Effector memory CD8-positive, alpha-beta T cell (primary cell): ENCODE data around the gene CCDC15.
"Not testable (repeated sequence)": the region's sequence is repeated elsewhere in the genome, so short reads cannot be mapped to it uniquely, and the experiment has no call there.

Experiments used
- ATAC-seq: fragments of 150-1000 bp; cut with Tn5 transposase; replicated peaks from 2 replicates; pipeline ENCODE4 v1.10.0; 2021; ENCODE audit warnings: mild to moderate bottlenecking, moderate library complexity
- DNase-seq, 3 experiments: peaks; one replicate each; pipeline ENCODE4 v3.0.0; 2021
- H3K27ac Mint-ChIP-seq, 2 donors: one replicate each; pipeline ENCODE4 v1.8.0; 2022; ENCODE audit warnings: mild to moderate bottlenecking in 2 of 2, mixed read lengths in 2 of 2, moderate library complexity in 2 of 2
- H3K27me3 Mint-ChIP-seq, 2 donors: one replicate each; pipeline ENCODE4 v1.8.0; 2022; ENCODE audit warnings: mixed read lengths in 2 of 2
- H3K36me3 Mint-ChIP-seq: one replicate; pipeline ENCODE4 v1.8.0; 2022; ENCODE audit warnings: mild to moderate bottlenecking, moderate library complexity, mixed read lengths; ENCODE audit not compliant: insufficient read depth
- H3K4me1 Mint-ChIP-seq, 2 donors: one replicate each; pipeline ENCODE4 v1.8.0; 2022; ENCODE audit warnings: low read depth in 2 of 2, mixed read lengths in 2 of 2
- H3K4me3 Mint-ChIP-seq, 2 donors: one replicate each; pipeline ENCODE4 v1.8.0; 2022; ENCODE audit warnings: mild to moderate bottlenecking in 2 of 2, mixed read lengths in 2 of 2, moderate library complexity in 2 of 2
- H3K9me3 Mint-ChIP-seq, 2 donors: one replicate each; pipeline ENCODE4 v1.8.0; 2022; ENCODE audit warnings: mixed read lengths in 2 of 2

CCDC15 gene

DNA sequence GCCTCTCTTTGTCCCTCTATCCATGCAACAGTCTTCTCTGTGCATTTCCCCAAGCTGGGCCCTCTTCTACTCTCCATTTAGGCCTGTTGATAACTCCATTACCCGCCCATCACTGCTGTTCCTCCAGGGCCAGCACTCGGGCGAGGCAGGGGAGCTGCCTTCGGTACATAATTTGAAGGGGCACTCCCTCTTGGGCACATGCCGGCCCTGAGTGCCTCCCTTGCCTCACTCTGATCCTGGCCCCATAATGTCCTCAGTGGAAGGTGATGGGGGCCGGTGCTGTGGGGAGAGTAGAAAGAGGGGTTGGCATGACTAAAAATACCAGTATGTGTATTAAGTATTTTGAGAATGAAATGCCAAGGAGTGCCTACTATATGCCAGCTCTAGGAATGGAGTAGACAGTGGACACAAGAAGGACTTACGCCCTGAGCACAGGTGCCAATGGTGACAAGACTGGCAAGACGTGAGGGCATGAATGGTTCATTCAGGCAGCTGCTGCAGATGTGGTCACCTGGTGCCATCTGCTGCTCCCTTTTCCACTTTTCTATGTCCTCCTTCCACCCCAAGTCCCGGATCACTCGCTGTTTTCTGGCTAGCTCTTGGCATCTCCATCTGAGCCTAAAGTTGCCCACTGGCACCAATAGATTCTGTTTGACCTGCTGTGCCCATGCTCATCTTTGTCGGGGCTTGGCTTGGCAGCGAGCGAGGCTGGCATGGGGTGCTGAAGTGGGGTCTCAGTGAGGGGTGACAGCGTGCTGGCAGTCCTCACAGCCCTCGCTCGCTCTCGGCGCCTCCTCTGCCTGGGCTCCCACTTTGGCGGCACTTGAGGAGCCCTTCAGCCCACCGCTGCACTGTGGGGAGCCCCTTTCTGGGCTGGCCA is 134.8 kb downstream of the CCDC15 start:
- Mint-ChIP-seq H3K9me3 (no peaks in the 10 kb centered on the region), H3K4me1 (no peaks in the 10 kb centered on the region), H3K36me3 (peaks cover 3% of the 10 kb centered on the region), H3K27ac (no peak overlapping the region), H3K27me3 (peaks cover 0 to 22% of the 10 kb centered on the region in 2 donors), H3K4me3 (no peak overlapping the region)
- no peak for DNase-seq
- ATAC-seq = no peak

DNA sequence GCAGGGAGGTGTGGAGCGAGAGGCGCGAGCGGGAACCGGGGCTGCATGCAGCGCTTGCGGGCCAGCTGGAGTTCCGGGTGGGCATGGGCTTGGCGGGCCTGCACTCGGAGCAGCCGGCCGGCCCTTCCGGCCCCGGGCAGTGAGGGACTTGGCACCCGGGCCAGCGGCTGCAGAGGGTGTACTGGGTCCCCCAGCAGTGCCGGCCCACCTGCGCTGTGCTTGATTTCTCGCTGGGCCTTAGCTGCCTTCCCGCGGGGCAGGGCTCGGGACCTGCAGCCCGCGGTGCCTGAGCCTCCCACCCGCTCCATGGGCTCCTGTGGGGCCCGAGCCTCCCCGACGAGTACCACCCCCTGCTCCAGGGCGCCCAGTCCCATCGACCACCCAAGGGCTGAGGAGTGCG is 135.5 kb downstream of the CCDC15 start:
- peaks cover 0 to 15% of the 10 kb centered on the region in 2 donors for H3K27me3 Mint-ChIP-seq
- H3K36me3 Mint-ChIP-seq, ATAC-seq, H3K4me3 Mint-ChIP-seq, H3K27ac Mint-ChIP-seq, H3K9me3 Mint-ChIP-seq, H3K4me1 Mint-ChIP-seq, DNase-seq: not testable (repeated sequence)

DNA sequence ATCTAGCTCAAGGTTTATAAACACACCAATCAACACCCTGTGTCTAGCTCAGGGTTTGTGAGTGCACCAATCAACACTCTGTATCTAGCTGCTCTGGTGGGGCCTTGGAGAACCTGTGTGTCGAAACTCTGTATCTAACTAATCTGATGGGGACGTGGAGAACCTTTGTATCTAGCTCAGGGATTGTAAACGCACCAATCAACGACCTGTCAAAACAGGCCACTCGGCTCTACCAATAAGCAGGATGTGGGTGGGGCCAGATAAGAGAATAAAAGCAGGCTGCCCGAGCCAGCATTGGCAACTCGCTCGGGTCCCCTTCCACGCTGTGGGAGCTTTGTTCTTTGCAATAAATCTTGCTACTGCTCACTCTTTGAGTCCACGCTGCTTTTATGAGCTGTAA is 136.1 kb downstream of the CCDC15 start:
- not testable (repeated sequence) for H3K36me3 Mint-ChIP-seq, DNase-seq, H3K4me1 Mint-ChIP-seq, H3K4me3 Mint-ChIP-seq, H3K9me3 Mint-ChIP-seq, ATAC-seq, H3K27ac Mint-ChIP-seq
- H3K27me3 Mint-ChIP-seq = peaks cover 0 to 10% of the 10 kb centered on the region in 2 donors

DNA sequence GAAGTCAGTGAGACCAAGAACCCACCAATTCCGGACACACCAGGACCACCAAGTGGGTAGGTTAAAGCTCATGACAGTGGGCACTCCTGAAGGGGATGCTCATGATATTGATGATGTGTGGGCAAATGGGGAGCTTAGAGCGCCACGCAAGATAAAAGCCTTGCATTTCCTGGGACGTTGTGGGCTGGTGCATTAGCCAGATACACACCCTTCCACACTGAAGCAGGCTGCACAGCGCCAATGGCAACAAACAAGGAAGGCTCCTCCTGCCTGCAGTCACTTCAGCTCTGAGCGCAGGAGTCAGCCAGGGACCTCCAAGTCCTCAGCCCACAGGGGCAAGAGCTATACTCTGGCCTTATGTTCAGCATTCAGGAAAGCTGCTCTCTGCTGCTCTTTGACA is 136.8 kb downstream of the CCDC15 start:
- H3K27ac Mint-ChIP-seq = no peak overlapping the region
- peaks cover 3% of the 10 kb centered on the region for H3K36me3 Mint-ChIP-seq
- ATAC-seq (no peak), DNase-seq (no peak)
- H3K9me3 Mint-ChIP-seq = no peaks in the 10 kb centered on the region
- no peaks in the 10 kb centered on the region for H3K4me1 Mint-ChIP-seq
- H3K4me3 Mint-ChIP-seq = no peak overlapping the region
- H3K27me3 Mint-ChIP-seq = peaks cover 0 to 4% of the 10 kb centered on the region in 2 donors
